ENCODE data around the gene PMF1. TPM values are rescaled to one million over a fixed set of nuclear protein-coding genes. Genes with fewer than 3 reads are reported as not detected.

The PMF1 gene
- total RNA-seq, 4 donors from 2014 or later, result 40.8 to 64.9 (median 53.5) TPM

- no peak for TF ChIP-seq CTCF (IDR thresholded peaks at IDR 0.05)
- no peak for TF ChIP-seq POLR2A (IDR thresholded peaks at IDR 0.05)
- H3K36me3 ChIP-seq, result peaks cover 43 to 100% (median 80%) of the 10 kb centered on the region in 3 donors
- no peaks in the 10 kb centered on the region for H3K27me3 ChIP-seq
- H3K4me1 ChIP-seq, result peaks cover 4 to 34% (median 10%) of the 10 kb centered on the region in 3 donors
- H3K9me3 ChIP-seq, result no peaks in the 10 kb centered on the region
- intact Hi-C loops (cut with DNase I), result no loop called here
- no peak overlapping the region for H3K4me3 ChIP-seq
- no peak for DNase-seq
- no peak overlapping the region for H3K27ac ChIP-seq
- WGBS, 2 donors, result 83 to 85% methylated on average over 10 of the region's 13 CpGs
Measured at GRCh38 chr1:156266051-156266450, 53.2 kb downstream of the PMF1 start.

- intact Hi-C loops (cut with DNase I), result no loop called here
- H3K36me3 ChIP-seq, result peaks cover 47 to 100% (median 82%) of the 10 kb centered on the region in 3 donors
- H3K4me3 ChIP-seq, result no peak overlapping the region
- no peaks in the 10 kb centered on the region for H3K27me3 ChIP-seq
- WGBS, 2 donors, result 70 to 89% methylated on average over 3 to 4 of the region's 4 CpGs
- peaks cover under 1 to 21% (median 1%) of the 10 kb centered on the region in 3 donors for H3K4me1 ChIP-seq
- no peak for DNase-seq
- TF ChIP-seq CTCF (IDR thresholded peaks at IDR 0.05), result no peak
- no peak for TF ChIP-seq POLR2A (IDR thresholded peaks at IDR 0.05)
- no peaks in the 10 kb centered on the region for H3K9me3 ChIP-seq
- H3K27ac ChIP-seq, result no peak overlapping the region
Measured at GRCh38 chr1:156268336-156268735, 55.5 kb downstream of the PMF1 start.

GRCh38 chr1:156270314-156270713, 57.5 kb downstream of the PMF1 start:
- Histone ChIP-seq H3K4me3 (no peak overlapping the region), H3K27me3 (no peaks in the 10 kb centered on the region), H3K4me1 (peaks cover 0 to 16% (median 0%) of the 10 kb centered on the region in 3 donors), H3K9me3 (no peaks in the 10 kb centered on the region), H3K36me3 (peaks cover 50 to 100% (median 80%) of the 10 kb centered on the region in 3 donors), H3K27ac (peak overlapping the region in 2 of 4 donors; percentile 49 to 72)
- WGBS, 2 donors, result 74 to 90% methylated on average over 3 of the region's 3 CpGs
- no peak for DNase-seq
- intact Hi-C loops (cut with DNase I), result no loop called here
- TF ChIP-seq POLR2A (IDR thresholded peaks at IDR 0.05), result no peak
- TF ChIP-seq CTCF (IDR thresholded peaks at IDR 0.05), result no peak

GRCh38 chr1:156276532-156276931, 63.7 kb downstream of the PMF1 start:
- Histone ChIP-seq H3K27me3 (no peaks in the 10 kb centered on the region), H3K9me3 (no peaks in the 10 kb centered on the region), H3K4me3 (no peak overlapping the region), H3K4me1 (peaks cover 6 to 19% (median 8%) of the 10 kb centered on the region in 3 donors), H3K36me3 (peaks cover 33 to 90% (median 63%) of the 10 kb centered on the region in 3 donors), H3K27ac (peak overlapping the region in 1 of 4 donors; percentile 1)
- TF ChIP-seq POLR2A (IDR thresholded peaks at IDR 0.05), result no peak
- no peak for TF ChIP-seq CTCF (IDR thresholded peaks at IDR 0.05)
- DNase-seq, result no peak
- intact Hi-C loops (cut with DNase I), result no loop called here

- no peak overlapping the region for H3K4me3 ChIP-seq
- no peak for DNase-seq
- no peaks in the 10 kb centered on the region for H3K9me3 ChIP-seq
- intact Hi-C loops (cut with DNase I), result no loop called here
- peak overlapping the region in 1 of 4 donors; percentile 1 for H3K27ac ChIP-seq
- peaks cover 9 to 23% (median 10%) of the 10 kb centered on the region in 3 donors for H3K4me1 ChIP-seq
- 47 to 73% methylated on average over 5 to 6 of the region's 6 CpGs for WGBS, 2 donors
- H3K36me3 ChIP-seq, result peaks cover 30 to 86% (median 59%) of the 10 kb centered on the region in 3 donors
- H3K27me3 ChIP-seq, result no peaks in the 10 kb centered on the region
- no peak for TF ChIP-seq CTCF (IDR thresholded peaks at IDR 0.05)
- no peak for TF ChIP-seq POLR2A (IDR thresholded peaks at IDR 0.05)
Measured at GRCh38 chr1:156276966-156277381, 64.2 kb downstream of the PMF1 start.

Measured in esophagus squamous epithelium (tissue), 5 donors.